HS-27A (cell line): ENCODE data around the gene LSS.
"Not testable (repeated sequence)": the region's sequence is repeated elsewhere in the genome, so short reads cannot be mapped to it uniquely, and the experiment has no call there.

ENCODE experiments used
- DNase-seq: peaks from one replicate; pipeline ENCODE4 v3.0.0-alpha.2; 2012; ENCODE audit warnings: low read depth, missing footprints

The LSS gene

GRCh38 chr21:46205166-46205565 lies 23.4 kb downstream of the LSS start:
- DNase-seq = no peak

GRCh38 chr21:46203203-46203600 lies 25.4 kb downstream of the LSS start:
- no peak for DNase-seq

GRCh38 chr21:46202592-46203202 lies 25.9 kb downstream of the LSS start:
- DNase-seq = no peak

GRCh38 chr21:46200877-46201803 lies 27.4 kb downstream of the LSS start:
- DNase-seq = not testable (repeated sequence)

- DNase-seq = no peak
These were observed 28.9 kb downstream of the LSS start for GRCh38 chr21:46199436-46200373.

GRCh38 chr21:46196733-46197132 lies 31.8 kb downstream of the LSS start:
- DNase-seq = no peak

GRCh38 chr21:46195595-46196195 lies 32.9 kb downstream of the LSS start:
- no peak for DNase-seq

GRCh38 chr21:46194374-46195334 lies 33.9 kb downstream of the LSS start:
- DNase-seq = no peak

GRCh38 chr21:46193829-46194373 lies 34.7 kb downstream of the LSS start:
- DNase-seq = no peak

- no peak for DNase-seq
These were observed 36.6 kb downstream of the LSS start for GRCh38 chr21:46191686-46192575.

GRCh38 chr21:46191257-46191685 lies 37.3 kb downstream of the LSS start:
- no peak for DNase-seq

GRCh38 chr21:46190491-46191131 lies 38.0 kb downstream of the LSS start:
- DNase-seq = no peak

- DNase-seq = no peak
These were observed 38.5 kb downstream of the LSS start for GRCh38 chr21:46189959-46190490.

- no peak for DNase-seq
These were observed 39.2 kb downstream of the LSS start for GRCh38 chr21:46189213-46189958.

- DNase-seq = peak; percentile 19
These were observed 40.1 kb downstream of the LSS start for GRCh38 chr21:46188226-46189212.

GRCh38 chr21:46187814-46188213 lies 40.8 kb downstream of the LSS start:
- no peak for DNase-seq

GRCh38 chr21:46187261-46187660 lies 41.3 kb downstream of the LSS start:
- no peak for DNase-seq
